H1 (cell line): ENCODE results near the gene SLC6A7. TPM values are rescaled to one million over a fixed set of nuclear protein-coding genes. Genes with fewer than 3 reads are reported as not detected.

Experiments used
- EZH2 ChIP-seq: fragments of 200-600 bp; sonication (generic); IDR thresholded peaks from 2 replicates; pipeline ENCODE4 v1.7.1; 2012; ENCODE audit warnings: low read depth, mild to moderate bottlenecking, moderate library complexity, low read length, inconsistent platforms; ENCODE audit not compliant: severe bottlenecking
- GABPA ChIP-seq: IDR thresholded peaks from 2 replicates; pipeline ENCODE4 v1.6.1; 2011; ENCODE audit warnings: mild to moderate bottlenecking, low read length, moderate library complexity, borderline replicate concordance; ENCODE audit not compliant: insufficient read depth
- JUN ChIP-seq: IDR thresholded peaks from 2 replicates; pipeline ENCODE4 v1.6.1; 2011; ENCODE audit warnings: low read depth, mild to moderate bottlenecking, improper control_type of control experiment, low read length
- KDM4A ChIP-seq: IDR thresholded peaks from one replicate; pipeline ENCODE4 v1.7.1; 2012; ENCODE audit warnings: low read depth, mild to moderate bottlenecking, moderate library complexity, low read length, inconsistent platforms; ENCODE audit not compliant: severe bottlenecking
- POLR2AphosphoS5 ChIP-seq: IDR thresholded peaks from 2 replicates; pipeline ENCODE4 v1.6.1; 2011; ENCODE audit warnings: low read depth, low read length
- SUZ12 ChIP-seq: fragments of 200-600 bp; sonication (generic); IDR thresholded peaks from 2 replicates; pipeline ENCODE4 v1.6.1; 2012; ENCODE audit warnings: mild to moderate bottlenecking, inconsistent platforms, low read length, moderate library complexity, mixed read lengths
- polyA plus RNA-seq, 7 experiments: library from polyadenylated mRNA; depleted of rRNA in 3 of 7; stranded (reverse) in 5 of 7; unstranded in 2 of 7; fragments of >200 nt in 5 of 7; fragments of 200-250 nt in 2 of 7; gene quantifications; 1 replicate in 5 of 7; 2 replicates in 1 of 7; 4 replicates in 1 of 7; pipeline versions ENCODE4 v1.2.1 to v1.2.3, GENCODE V29; 2011 to 2013; ENCODE audit warnings: missing spikeins in 2 of 7, mixed read lengths in 2 of 7
- total RNA-seq: library from RNA; stranded (reverse); fragmentation: NEBNext Ultra II Directional; extraction: Animal tissue kit (Norgen Biotek cat#: 25700); gene quantifications from 2 replicates; pipeline ENCODE4 v1.2.1, GENCODE V29; 2021

The SLC6A7 gene
- total and polyA plus RNA-seq, 2 of the 8 experiments (the other 6 are each of a cell fraction or from before 2014, with no cell fraction given): 0.07 to 0.12 TPM

GRCh38 chr5:150175536-150175935 is 14.3 kb upstream of the SLC6A7 start (continued):
- TF ChIP-seq JUN (no peak), POLR2AphosphoS5 (no peak), KDM4A (no peak), EZH2 (no peak), SUZ12 (no peak), GABPA (peak; percentile 68; the same call in 1 of the 2 replicates)
